AML-193 (cell line): ENCODE measurements around the gene NUDT21.

Experiments used
- DNase-seq, 2 experiments: peaks; one replicate each; lab custom pipeline; 2025; lab: John Stamatoyannopoulos, UW

The NUDT21 gene

DNA sequence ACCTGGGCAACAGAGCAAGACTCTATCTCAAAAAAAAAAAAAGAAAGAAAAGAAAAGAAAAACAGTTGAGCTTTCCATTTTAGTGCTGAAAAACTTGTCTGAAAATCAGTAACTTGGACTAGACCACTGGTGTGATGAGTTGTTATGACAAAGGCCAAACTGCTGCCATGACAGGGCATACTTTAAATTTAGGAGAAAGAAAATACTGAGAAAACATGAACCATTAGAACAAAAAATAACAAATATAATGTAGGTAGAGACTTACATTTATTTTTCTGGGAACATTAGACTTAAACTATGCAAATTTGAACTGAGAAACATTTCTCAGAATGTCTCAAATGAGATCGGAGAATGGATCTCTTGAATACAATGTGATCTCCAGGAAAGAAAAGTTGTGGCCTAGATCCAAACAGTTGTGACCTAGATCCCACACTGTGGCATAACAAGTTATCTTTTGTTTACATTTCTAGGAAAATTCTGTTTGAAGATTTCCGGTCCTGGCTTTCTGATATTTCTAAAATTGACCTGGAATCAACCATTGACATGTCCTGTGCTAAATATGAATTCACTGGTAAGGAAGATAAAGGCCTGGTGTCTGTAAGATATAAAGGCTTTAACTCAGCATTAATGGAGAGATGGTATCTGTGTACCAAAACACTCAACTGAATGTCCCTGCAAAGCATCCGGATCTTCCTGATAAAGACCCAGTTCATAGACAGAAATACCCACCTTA is 11.1 kb upstream of the NUDT21 start:
- no peak for DNase-seq

- DNase-seq = no peak
These were observed 9.0 kb upstream of the NUDT21 start for GRCh38 chr16:56460101-56460500.

GRCh38 chr16:56457927-56458470 is 6.9 kb upstream of the NUDT21 start:
- DNase-seq = no peak

GRCh38 chr16:56451753-56452689 is 889 bp upstream of the NUDT21 start:
- DNase-seq = no peak

DNA sequence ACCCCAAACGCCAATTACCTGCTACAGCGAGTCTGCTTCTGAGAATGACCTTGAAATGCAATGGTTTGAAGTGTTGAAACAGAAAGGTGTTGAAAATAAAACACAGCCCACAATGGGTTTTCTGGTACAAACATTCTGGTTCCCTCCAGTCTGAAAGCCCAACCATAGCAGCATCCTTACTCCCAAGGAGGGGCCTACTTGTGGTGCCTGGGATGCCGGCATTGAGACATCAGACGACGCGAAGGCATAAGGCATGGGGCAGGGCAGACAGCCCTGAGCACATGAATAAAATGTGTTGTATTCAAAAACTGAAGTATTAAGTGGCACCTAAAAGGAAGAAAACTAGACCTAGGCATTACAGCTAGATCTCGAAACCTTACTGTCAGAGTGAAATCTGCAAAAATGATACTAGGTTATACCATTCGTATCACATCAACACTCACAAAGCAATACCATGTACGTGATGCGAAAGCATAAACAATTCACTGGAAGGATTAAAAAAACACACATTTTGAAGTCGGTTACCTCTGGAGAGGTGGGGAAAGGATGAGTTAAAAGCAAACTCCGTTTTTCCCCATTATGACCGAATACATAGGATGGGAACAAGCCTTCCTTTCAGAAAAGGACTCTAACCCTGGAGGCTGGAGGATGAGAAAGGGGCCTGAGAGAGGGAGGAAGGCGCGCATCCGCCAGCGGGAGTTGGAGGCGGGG is 702 bp downstream of the NUDT21 start:
- no peak for DNase-seq

GRCh38 chr16:56448005-56448404 is 3.1 kb downstream of the NUDT21 start:
- DNase-seq = no peak

DNA sequence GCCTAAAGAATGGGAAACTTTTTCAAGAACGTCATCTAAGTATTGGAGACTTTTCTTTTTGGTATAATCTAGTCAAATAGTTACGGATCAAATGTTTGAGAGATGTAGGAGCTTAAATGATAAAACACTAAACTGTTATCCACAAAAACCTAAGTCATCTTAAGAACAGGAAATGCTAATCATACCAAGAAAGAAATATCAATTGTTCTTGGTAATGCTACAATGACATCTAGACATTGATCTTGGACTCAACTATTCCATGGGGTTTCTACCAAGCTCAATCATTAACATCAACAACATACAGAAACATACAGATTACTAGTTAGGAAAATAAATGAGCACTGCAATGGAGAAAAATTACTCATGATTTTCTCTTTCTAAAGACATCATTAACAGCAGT is 3.8 kb downstream of the NUDT21 start:
- DNase-seq = no peak

- no peak for DNase-seq
These were observed 13.1 kb downstream of the NUDT21 start for GRCh38 chr16:56438038-56438437.

DNA sequence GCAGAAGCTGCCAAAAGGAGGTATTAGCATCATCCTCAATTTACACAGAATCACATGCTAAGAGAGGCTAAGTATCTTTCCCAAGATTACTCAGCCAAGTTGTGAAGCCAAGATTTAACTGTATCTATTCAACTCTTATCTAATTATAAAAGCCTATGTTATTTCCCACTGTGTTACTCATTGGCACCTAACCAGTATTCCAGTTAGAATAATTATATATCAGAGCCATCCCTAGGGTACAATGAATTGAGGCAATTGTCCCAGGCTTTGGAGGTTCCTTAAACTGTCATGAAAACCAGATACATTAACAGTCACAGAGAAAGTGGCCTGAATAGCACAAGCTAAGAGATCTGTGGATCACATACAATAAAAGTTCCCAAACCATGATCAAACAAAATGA is 14.9 kb downstream of the NUDT21 start:
- no peak for DNase-seq

DNA sequence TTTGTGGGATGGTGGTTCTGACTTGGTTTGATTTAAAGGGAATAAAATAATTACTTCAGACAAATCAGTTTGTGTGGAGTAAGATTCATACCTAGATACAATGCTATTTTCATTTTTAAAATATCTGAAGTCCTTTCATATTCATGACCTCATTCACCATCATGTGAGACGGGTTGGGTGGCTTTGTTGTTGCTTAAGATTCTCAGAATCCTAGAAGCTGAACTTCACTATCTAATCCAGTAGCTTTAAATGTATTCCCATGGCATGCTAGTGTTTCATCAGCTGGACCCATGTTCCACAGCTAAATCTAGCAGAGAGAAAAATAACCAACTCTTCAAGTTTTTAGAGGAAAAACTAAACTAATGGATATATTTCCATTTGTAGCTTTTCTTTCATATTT is 23.0 kb downstream of the NUDT21 start:
- DNase-seq = no peak

DNA sequence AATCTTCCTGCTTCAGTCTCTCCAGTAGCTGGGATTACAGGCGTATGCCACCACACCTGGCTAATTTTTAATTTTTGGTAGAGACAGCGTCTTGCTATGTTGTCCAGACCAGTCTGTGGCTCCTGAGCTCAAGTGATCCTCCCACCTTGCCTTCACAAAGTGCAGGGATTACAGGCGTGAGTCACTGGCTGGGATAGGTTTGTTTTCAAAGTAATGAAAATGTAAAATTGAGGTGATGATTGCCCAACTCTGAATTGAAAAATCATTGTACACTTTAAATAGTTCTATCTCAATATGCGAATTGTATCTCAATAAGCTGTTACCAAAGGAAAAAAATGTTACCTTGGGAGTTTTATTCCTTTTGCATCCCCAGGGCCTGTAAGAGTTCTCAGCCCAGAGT is 24.5 kb downstream of the NUDT21 start:
- no peak for DNase-seq

DNA sequence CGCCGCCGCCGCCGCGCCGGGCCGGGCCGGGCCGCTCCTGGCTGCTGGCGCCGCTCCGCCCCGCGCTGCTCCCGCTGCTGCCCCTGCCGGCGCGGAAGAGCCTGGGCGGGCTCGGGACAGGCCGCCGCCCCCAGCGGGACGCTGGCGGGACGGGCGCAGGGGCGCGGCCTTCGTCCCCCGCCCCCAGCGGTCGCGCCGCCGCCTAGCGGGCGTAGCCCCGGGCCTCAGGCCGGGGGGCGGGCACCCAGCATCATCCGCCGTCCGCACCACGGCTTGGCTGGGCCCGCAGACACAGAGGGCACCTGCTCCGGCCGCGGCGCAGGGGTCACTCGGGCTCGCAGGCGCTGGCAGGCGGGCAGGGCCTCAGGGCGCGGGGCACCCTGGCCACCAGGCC is 25.7 kb downstream of the NUDT21 start, which contains the start of gene AMFR:
Gene AMFR, minus strand, starts transcription at position 107 of the 394 bp plus-strand sequence. CDS start 218 bp downstream, outside the sequence.
- peak; percentile 67 to 68 for DNase-seq

GRCh38 chr16:56424791-56425438 is 26.2 kb downstream of the NUDT21 start:
- no peak for DNase-seq

GRCh38 chr16:56424404-56424764 is 26.7 kb downstream of the NUDT21 start:
- no peak for DNase-seq

- DNase-seq = peak; percentile 19 to 28
These were observed 27.3 kb downstream of the NUDT21 start for GRCh38 chr16:56423584-56424403.

DNA sequence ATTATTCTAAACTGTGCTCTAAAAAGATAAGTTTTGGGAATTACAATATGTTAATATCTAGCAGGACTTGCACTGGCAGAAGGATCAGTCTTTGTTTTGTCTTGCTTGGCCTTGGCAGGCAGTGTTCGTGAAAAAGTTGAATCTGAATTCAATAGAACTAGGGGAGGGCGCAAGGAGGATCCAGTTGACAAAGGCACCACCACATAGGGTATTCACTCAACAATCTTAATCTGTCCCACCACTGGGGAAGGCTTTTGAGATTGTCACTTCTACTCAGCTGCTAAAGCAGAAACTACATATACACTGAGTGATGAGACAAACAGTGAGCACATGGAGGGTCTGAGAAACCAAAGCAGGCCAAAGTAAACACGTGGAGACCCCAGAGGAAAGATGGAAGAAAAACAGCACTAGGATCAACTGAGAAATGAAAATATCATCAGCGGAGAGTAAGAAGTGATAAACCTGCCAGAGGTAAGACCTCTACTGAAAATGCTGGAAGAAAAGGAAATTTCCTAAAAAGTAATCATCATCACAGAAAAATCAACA is 28.2 kb downstream of the NUDT21 start:
- no peak for DNase-seq

GRCh38 chr16:56421976-56422669 is 29.0 kb downstream of the NUDT21 start:
- no peak for DNase-seq

DNA sequence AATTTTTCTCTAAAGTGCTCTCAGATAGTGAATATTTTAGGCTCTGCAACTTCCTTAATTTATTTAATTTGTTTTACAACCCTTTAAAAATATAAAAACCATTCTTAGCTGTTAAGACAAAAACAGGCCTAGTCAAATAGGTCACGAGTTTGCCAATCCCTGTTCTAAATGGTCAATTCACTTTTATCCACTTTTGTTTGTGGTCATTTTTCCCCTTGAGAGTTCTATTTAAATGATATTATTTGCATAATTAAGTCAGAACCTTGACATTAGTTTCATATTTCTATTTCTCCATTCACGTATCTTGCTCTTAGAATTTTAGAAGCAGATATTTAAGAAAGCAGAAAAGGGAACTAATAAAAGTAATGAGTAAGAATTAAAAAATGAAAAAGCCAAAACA is 29.8 kb downstream of the NUDT21 start:
- DNase-seq = no peak

- DNase-seq = no peak
These were observed 30.5 kb downstream of the NUDT21 start for GRCh38 chr16:56420613-56421012.
